Kidney (tissue), 14 donors: Measurements from ENCODE around the gene APBB3. TPM values are rescaled to one million over a fixed set of nuclear protein-coding genes. Genes with fewer than 3 reads are reported as not detected.
A peak's percentile ranks its signal among the peaks of the same experiment; 100 is the strongest.

Experiments used
- DNase-seq, 5 donors: peaks; one replicate each; pipeline ENCODE4 v3.0.0-alpha.2; 2013 to 2020
- FAIRE-seq: peaks from 2 replicates; lab custom pipeline; 2012; peaks lifted over from hg19 to GRCh38; lab: Jason Lieb, UNC
- H3K27ac ChIP-seq, 2 donors: one replicate each; pipeline ENCODE4 v1.7.0; 2013; ENCODE audit warnings: low read depth in 2 of 2, low read length in 2 of 2, inconsistent platforms in 1 of 2
- H3K27me3 ChIP-seq: one replicate; pipeline ENCODE4 v1.7.1; 2013; ENCODE audit warnings: low read length, inconsistent platforms; ENCODE audit not compliant: control insufficient read depth, insufficient read depth
- H3K36me3 ChIP-seq, 3 donors: one replicate each; pipeline versions ENCODE4 v1.7.0 to v1.7.1; 2013; ENCODE audit warnings: low read length in 3 of 3, control low read depth in 1 of 3, inconsistent platforms in 1 of 3; ENCODE audit not compliant: insufficient read depth in 3 of 3, control insufficient read depth in 2 of 3
- H3K4me1 ChIP-seq, 3 donors: one replicate each; pipeline versions ENCODE4 v1.7.0 to v1.7.1; 2013; ENCODE audit warnings: low read length in 3 of 3, inconsistent platforms in 1 of 3, low read depth in 1 of 3; ENCODE audit not compliant: control insufficient read depth in 2 of 3, insufficient read depth in 2 of 3
- H3K4me3 ChIP-seq, 3 donors: one replicate each; pipeline versions ENCODE4 v1.7.0 to v1.8.1; 2013; ENCODE audit warnings: low read length in 3 of 3, control low read depth in 1 of 3, inconsistent platforms in 1 of 3
- H3K9ac ChIP-seq, 3 donors: one replicate each; pipeline versions ENCODE4 v1.7.0 to v1.7.1; 2013; ENCODE audit warnings: low read length in 3 of 3, control low read depth in 1 of 3, inconsistent platforms in 1 of 3
- H3K9me3 ChIP-seq, 3 donors: one replicate each; pipeline versions ENCODE4 v1.7.0 to v1.7.1; 2013; ENCODE audit warnings: low read length in 3 of 3, control low read depth in 1 of 3, inconsistent platforms in 1 of 3; ENCODE audit not compliant: control insufficient read depth in 2 of 3, insufficient read depth in 1 of 3
- intact Hi-C: fragments of 100-400 bp; cut with DNase I; formaldehyde crosslinking; loops from one replicate; pipeline ENCODE4 v1.11.1; 2022
- polyA plus RNA-seq: library from polyadenylated mRNA; stranded (reverse); fragments of 350-450 nt; fragmentation: Illumina TruSeq; extraction: RNeasy Lipid Tissue Mini Kit (QIAGEN cat#74804); gene quantifications from one replicate; pipeline ENCODE4 v1.2.3, GENCODE V29; 2014; ENCODE audit warnings: low read depth, low replicate concordance; ENCODE audit not compliant: insufficient read depth
- total RNA-seq: library from RNA; stranded (reverse); fragmentation: NEBNext Ultra II Directional; extraction: Animal tissue kit (Norgen Biotek cat#: 25700); gene quantifications from one replicate; pipeline ENCODE4 v1.2.1, GENCODE V29; 2021
- TF ChIP-seq, protein P1 (sequence below): IDR thresholded peaks from 3 replicates; pipeline ENCODE4 v1.5.1; 2012; ENCODE audit warnings: mild to moderate bottlenecking, moderate library complexity, borderline replicate concordance; ENCODE audit not compliant: insufficient read depth; ENCODE audit errors: extremely low read depth
- donor health status: control.
- donor health status: control.
- donor health status: control.
- donor health status: control.
- donor health status: control.
- donor health status: DM: yes; HTN: yes; CAD: no.
- donor health status: Normal renal cell carcinoma (clear cell type).

The APBB3 gene
- total and polyA plus RNA-seq, 2 donors from 2014 or later, result 19.6 to 33.9 TPM

DNA sequence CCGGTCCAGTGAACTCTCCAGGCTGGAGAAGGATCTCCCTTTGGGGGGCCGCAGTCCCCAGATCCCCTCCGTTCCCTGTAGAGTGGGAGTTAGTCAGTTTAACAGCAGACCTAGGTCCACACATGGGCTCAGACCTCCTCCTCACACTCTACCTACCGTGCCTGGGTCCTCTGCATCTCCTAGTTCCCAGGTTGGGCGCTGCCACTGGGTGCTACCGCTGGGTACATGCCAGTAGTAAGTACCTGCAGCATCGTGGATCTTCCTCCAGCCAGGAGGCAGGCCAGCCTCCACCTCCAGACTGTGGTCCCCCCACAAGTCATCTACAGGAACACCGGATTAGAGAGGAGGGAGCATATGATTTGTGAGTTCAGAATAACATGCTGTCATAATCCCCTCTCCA, 802 bp downstream of the APBB3 start:
- no peak for FAIRE-seq
- intact Hi-C loops, result no loop called here

GRCh38 chr5:140561753-140562523, 2.5 kb downstream of the APBB3 start:
- H3K4me3 ChIP-seq, result no peak overlapping the region
- H3K9me3 ChIP-seq, result no peaks in the 10 kb centered on the region
- peaks cover 0 to 22% (median 22%) of the 10 kb centered on the region in 3 donors for H3K4me1 ChIP-seq
- DNase-seq (peak in 1 of 5 donors; percentile 69), FAIRE-seq (no peak)
- no peak overlapping the region for H3K27ac ChIP-seq
- peaks cover 0 to 7% (median 4%) of the 10 kb centered on the region in 3 donors for H3K36me3 ChIP-seq
- intact Hi-C loops, result no loop called here
- H3K9ac ChIP-seq, result no peak overlapping the region
- H3K27me3 ChIP-seq, result no peaks in the 10 kb centered on the region
- TF ChIP-seq, protein P1, sequence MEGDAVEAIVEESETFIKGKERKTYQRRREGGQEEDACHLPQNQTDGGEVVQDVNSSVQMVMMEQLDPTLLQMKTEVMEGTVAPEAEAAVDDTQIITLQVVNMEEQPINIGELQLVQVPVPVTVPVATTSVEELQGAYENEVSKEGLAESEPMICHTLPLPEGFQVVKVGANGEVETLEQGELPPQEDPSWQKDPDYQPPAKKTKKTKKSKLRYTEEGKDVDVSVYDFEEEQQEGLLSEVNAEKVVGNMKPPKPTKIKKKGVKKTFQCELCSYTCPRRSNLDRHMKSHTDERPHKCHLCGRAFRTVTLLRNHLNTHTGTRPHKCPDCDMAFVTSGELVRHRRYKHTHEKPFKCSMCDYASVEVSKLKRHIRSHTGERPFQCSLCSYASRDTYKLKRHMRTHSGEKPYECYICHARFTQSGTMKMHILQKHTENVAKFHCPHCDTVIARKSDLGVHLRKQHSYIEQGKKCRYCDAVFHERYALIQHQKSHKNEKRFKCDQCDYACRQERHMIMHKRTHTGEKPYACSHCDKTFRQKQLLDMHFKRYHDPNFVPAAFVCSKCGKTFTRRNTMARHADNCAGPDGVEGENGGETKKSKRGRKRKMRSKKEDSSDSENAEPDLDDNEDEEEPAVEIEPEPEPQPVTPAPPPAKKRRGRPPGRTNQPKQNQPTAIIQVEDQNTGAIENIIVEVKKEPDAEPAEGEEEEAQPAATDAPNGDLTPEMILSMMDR, result no peak

More for the DNA sequence above, 802 bp downstream of the APBB3 start:
- Histone ChIP-seq H3K27me3 (no peaks in the 10 kb centered on the region), H3K36me3 (peaks cover 0 to 16% (median 13%) of the 10 kb centered on the region in 3 donors), H3K9me3 (no peaks in the 10 kb centered on the region), H3K4me3 (peak overlapping the region; percentile 83 to 96 (median 92)), H3K4me1 (peaks cover 0 to 29% (median 17%) of the 10 kb centered on the region in 3 donors), H3K27ac (peak overlapping the region; percentile 97 to 98), H3K9ac (peak overlapping the region; percentile 59 to 97 (median 84))
- DNase-seq, result peak in 2 of 5 donors; percentile 54 to 79
- TF ChIP-seq, protein P1, result no peak

DNA sequence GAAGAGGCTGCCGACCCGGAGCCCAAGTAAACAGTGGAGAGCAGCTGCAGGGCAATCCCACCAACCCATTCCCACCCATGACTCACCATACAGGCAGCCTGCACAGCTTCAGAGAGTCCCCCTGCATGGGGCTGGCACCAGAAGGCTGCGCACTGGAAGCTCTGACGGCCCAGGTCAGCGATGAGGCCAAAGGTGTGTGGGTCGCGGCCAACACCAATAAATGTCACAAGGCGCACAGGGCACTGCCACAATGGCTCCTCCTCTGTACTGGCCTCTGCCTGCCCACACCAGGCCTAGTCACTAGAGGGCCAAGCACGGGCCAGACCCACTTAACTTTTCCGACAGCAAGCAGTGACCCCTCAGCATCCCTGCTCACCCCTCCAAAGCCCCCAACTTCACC, 4.2 kb downstream of the APBB3 start:
- H3K9me3 ChIP-seq, result no peaks in the 10 kb centered on the region
- no peak overlapping the region for H3K27ac ChIP-seq
- intact Hi-C loops, result no loop called here
- H3K4me3 ChIP-seq, result no peak overlapping the region
- FAIRE-seq (no peak), DNase-seq (peak in 1 of 5 donors; percentile 67)
- H3K36me3 ChIP-seq, result no peaks in the 10 kb centered on the region
- no peak overlapping the region for H3K9ac ChIP-seq
- TF ChIP-seq, protein P1, result no peak
- no peaks in the 10 kb centered on the region for H3K27me3 ChIP-seq
- H3K4me1 ChIP-seq, result peaks cover 0 to 23% (median 19%) of the 10 kb centered on the region in 3 donors
